Gastrocnemius medialis (tissue), 4 donors: ENCODE data around the gene C19orf38. TPM values are rescaled to one million over a fixed set of nuclear protein-coding genes. Genes with fewer than 3 reads are reported as not detected.
"Not testable (repeated sequence)": the region's sequence is repeated elsewhere in the genome, so short reads cannot be mapped to it uniquely, and the experiment has no call there.

Experiments
- ATAC-seq, 2 donors: fragments of 150-250 bp; one replicate each; pipeline ENCODE4 v1.9.1; 2016
- DNase-seq, 2 donors: peaks; one replicate each; pipeline ENCODE4 v3.0.0-alpha.2; 2019
- H3K27ac ChIP-seq, 4 donors: fragments of 200-600 bp; sonication (generic); 1 replicate in 1 of 4; 2 replicates in 3 of 4; pipeline ENCODE4 v1.5.1; 2016 to 2018; ENCODE audit warnings: mild to moderate bottlenecking in 2 of 4, moderate library complexity in 1 of 4
- H3K27me3 ChIP-seq, 3 donors: fragments of 200-600 bp; sonication (generic) in 2 of 3; 1 replicate in 1 of 3; 2 replicates in 2 of 3; pipeline versions ENCODE4 v1.5.1 to v1.6.0; 2016 to 2019; ENCODE audit warnings: mild to moderate bottlenecking in 1 of 3, moderate library complexity in 1 of 3
- H3K36me3 ChIP-seq, 2 donors: fragments of 200-600 bp; sonication (generic) in 1 of 2; one replicate each; pipeline ENCODE4 v1.5.1; 2017 to 2018
- H3K4me1 ChIP-seq, 2 donors: fragments of 200-600 bp; sonication (generic) in 1 of 2; one replicate each; pipeline ENCODE4 v1.5.1; 2016 to 2017; ENCODE audit warnings: mild to moderate bottlenecking in 2 of 2
- H3K4me3 ChIP-seq, 4 donors: fragments of 200-600 bp; sonication (generic) in 3 of 4; 1 replicate in 1 of 4; 2 replicates in 3 of 4; pipeline ENCODE4 v1.5.1; 2016 to 2019; ENCODE audit warnings: mild to moderate bottlenecking in 2 of 4
- H3K9me3 ChIP-seq, 3 donors: fragments of 200-600 bp; sonication (generic) in 2 of 3; 1 replicate in 1 of 3; 2 replicates in 2 of 3; pipeline ENCODE4 v1.5.1; 2016 to 2019
- CTCF ChIP-seq, 5 experiments: fragments of 450-650 bp in 3 of 5; fragments of 200-600 bp in 2 of 5; sonication (generic) in 2 of 5; IDR thresholded peaks in 4 of 5; conservative IDR thresholded peaks in 1 of 5; 1 replicate in 4 of 5; 2 replicates in 1 of 5; pipeline ENCODE4 v1.5.1; 2016 to 2019; ENCODE audit warnings: antibody characterized with exemption in 5 of 5, mild to moderate bottlenecking in 3 of 5, moderate library complexity in 3 of 5
- POLR2A ChIP-seq, 2 donors: fragments of 450-650 bp; IDR thresholded peaks; one replicate each; pipeline ENCODE4 v1.6.1; 2017; ENCODE audit warnings: antibody characterized with exemption in 2 of 2, mild to moderate bottlenecking in 2 of 2, moderate library complexity in 2 of 2
- in situ Hi-C, 4 donors: fragments of 200-750 bp; cut with MboI; loops; one replicate each; pipeline versions ENCODE4 v1.15.0 to v1.8.0; 2017; ENCODE audit warnings: low sequenced_read_pairs in 4 of 4
- intact Hi-C: fragments of 100-400 bp; cut with DNase I; formaldehyde crosslinking; loops from one replicate; pipeline ENCODE4 v1.15.1; 2023; ENCODE audit warnings: low total_unique reads
- total RNA-seq, 4 donors: library from RNA; depleted of rRNA; stranded (reverse); fragments of >200 nt; gene quantifications; one replicate each; pipeline versions ENCODE4 v1.1.0 to v1.2.3, GENCODE V29; 2016

C19orf38 gene
- total RNA-seq, 4 donors from 2014 or later, result 1.4 to 3.9 (median 1.9) TPM

DNA sequence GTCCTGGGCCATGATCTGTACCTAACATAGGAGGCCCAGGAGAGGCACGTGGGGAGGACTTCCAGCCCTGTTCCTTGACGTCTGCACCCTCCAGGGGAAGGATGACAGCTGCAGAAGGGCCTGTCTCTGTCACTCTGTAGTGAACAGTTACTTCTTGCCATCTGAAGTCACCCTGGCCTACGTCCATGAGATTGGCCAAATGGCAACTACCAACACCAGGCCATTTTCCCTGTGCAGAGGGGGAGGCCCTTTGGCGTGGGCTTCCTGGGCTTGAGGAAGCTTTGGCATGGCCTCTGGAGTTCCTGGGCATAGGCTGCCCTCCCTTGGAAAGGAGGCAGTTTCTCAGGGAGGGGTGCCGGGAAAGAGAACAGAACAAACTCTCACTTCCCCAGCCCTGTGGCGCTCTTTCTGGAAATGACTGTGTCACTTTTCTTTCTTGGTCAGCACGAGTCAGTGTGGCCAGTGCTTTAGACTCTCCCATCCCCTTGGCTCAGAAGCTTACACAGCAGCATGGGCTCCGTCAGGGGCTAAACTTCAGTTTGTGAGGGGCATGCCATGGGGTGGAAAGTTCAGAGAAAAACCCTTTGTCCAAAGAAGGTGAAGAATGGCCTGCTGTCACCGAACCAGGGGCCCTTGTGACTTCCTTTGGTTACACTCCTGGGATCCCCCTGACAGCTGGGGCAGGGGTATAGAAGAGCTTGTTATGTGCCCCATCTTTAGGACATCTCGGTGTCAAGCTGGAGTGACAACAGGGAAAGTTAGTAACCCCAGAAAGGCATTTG lies 28.4 kb downstream of the C19orf38 start:
- ATAC-seq (peak; percentile 81 to 83), DNase-seq (peak; percentile 84 to 96)
- no peaks in the 10 kb centered on the region for H3K9me3 ChIP-seq
- peak overlapping the region in 2 of 4 donors; percentile 12 to 16 for H3K4me3 ChIP-seq
- intact Hi-C loops, result no loop called here
- H3K27me3 ChIP-seq, result no peaks in the 10 kb centered on the region
- in situ Hi-C loops, result loop anchor here in 2 of 4 donors (10.0 kb wide), 2 partner anchors 48 to 58 kb away; partner anchors contain the start of genes TIMM29 (in 1 of the 2) and YIPF2 (in 1 of the 2)
- TF ChIP-seq POLR2A (IDR thresholded peaks at IDR 0.05) (peak in 1 of 2 donors; percentile 36), CTCF (IDR thresholded peaks at IDR 0.05 in 4 of 5, conservative IDR thresholded peaks at IDR 0.05 in 1 of 5) (no peak)
- H3K27ac ChIP-seq, result peak overlapping the region; percentile 84 to 98 (median 92)
- H3K36me3 ChIP-seq, result no peaks in the 10 kb centered on the region
- peaks cover 72 to 75% of the 10 kb centered on the region in 2 donors for H3K4me1 ChIP-seq

- not testable (repeated sequence) for H3K4me3 ChIP-seq, DNase-seq, H3K36me3 ChIP-seq, H3K27me3 ChIP-seq, ATAC-seq, H3K9me3 ChIP-seq
- in situ Hi-C loops (loop anchor here in 2 of 4 donors (10.0 kb wide), 2 partner anchors 47 to 57 kb away; partner anchors contain the start of genes TIMM29 (in 1 of the 2) and YIPF2 (in 1 of the 2)), intact Hi-C loops (loop anchor here (2.0 kb wide), 1 partner anchor 19 kb away; no protein-coding TSS in a partner anchor)
- Histone ChIP-seq H3K27ac (peak overlapping the region; percentile 84 to 98 (median 92)), H3K4me1 (peaks cover 77 to 81% of the 10 kb centered on the region in 2 donors)
Observed at GRCh38 chr19:10877608-10878007, 29.4 kb downstream of the C19orf38 start.

- in situ Hi-C loops (loop anchor here in 2 of 4 donors (10.0 kb wide), 2 partner anchors 47 to 57 kb away; partner anchors contain the start of genes TIMM29 (in 1 of the 2) and YIPF2 (in 1 of the 2)), intact Hi-C loops (loop anchor here (2.0 kb wide), 1 partner anchor 19 kb away; no protein-coding TSS in a partner anchor)
- no peaks in the 10 kb centered on the region for H3K36me3 ChIP-seq
- DNase-seq (no peak), ATAC-seq (no peak)
- H3K9me3 ChIP-seq, result no peaks in the 10 kb centered on the region
- H3K4me3 ChIP-seq, result no peak overlapping the region
- H3K4me1 ChIP-seq, result peaks cover 77 to 80% of the 10 kb centered on the region in 2 donors
- TF ChIP-seq CTCF (IDR thresholded peaks at IDR 0.05 in 4 of 5, conservative IDR thresholded peaks at IDR 0.05 in 1 of 5) (no peak), POLR2A (IDR thresholded peaks at IDR 0.05) (no peak)
- H3K27ac ChIP-seq, result peak overlapping the region; percentile 84 to 98 (median 92)
- H3K27me3 ChIP-seq, result no peaks in the 10 kb centered on the region
Observed at GRCh38 chr19:10878253-10878652, 30.0 kb downstream of the C19orf38 start.

DNA sequence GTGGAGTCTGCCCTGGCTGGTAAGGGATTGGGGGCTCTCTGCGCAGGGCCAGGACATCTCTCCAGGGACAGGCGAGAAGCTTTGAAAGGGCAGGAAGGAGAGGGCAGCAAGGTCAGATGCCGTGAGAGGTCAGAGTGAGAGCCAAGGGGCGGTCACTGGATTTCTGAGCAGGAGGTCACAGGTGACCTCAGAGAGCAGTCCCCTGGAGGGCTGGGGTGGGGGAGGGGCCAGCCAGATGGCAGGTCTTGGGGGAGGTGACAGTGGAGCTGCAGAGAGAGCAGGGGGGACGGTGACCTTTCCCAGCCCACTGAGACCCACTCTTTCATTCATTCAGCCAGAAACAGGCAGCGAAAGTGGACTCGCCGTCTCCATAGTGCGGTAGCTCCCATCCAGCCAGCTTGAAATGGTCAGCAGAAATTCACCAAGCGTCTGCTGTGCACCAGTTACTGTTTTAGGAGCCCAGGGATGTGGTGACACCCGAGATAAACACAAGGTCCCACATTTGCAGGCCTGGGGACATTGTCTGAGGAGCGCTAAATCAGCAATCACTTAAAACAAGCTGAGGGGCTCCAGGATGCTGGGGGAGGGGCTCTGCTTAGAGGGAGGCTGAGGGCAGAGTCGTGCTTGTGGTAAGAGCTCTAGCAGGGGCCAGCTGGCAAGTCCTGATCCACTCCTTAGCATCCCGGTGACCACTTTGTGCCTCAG lies 33.3 kb downstream of the C19orf38 start:
- H3K27me3 ChIP-seq, result no peaks in the 10 kb centered on the region
- TF ChIP-seq POLR2A (IDR thresholded peaks at IDR 0.05) (no peak), CTCF (IDR thresholded peaks at IDR 0.05 in 4 of 5, conservative IDR thresholded peaks at IDR 0.05 in 1 of 5) (no peak)
- ATAC-seq (peak in 1 of 2 donors; percentile 7), DNase-seq (peak in 1 of 2 donors; percentile 36)
- intact Hi-C loops (no loop called here), in situ Hi-C loops (no loop called here)
- no peaks in the 10 kb centered on the region for H3K9me3 ChIP-seq
- peak overlapping the region; percentile 84 to 98 (median 92) for H3K27ac ChIP-seq
- no peak overlapping the region for H3K4me3 ChIP-seq
- H3K4me1 ChIP-seq, result peaks cover 77 to 96% of the 10 kb centered on the region in 2 donors
- no peaks in the 10 kb centered on the region for H3K36me3 ChIP-seq

DNA sequence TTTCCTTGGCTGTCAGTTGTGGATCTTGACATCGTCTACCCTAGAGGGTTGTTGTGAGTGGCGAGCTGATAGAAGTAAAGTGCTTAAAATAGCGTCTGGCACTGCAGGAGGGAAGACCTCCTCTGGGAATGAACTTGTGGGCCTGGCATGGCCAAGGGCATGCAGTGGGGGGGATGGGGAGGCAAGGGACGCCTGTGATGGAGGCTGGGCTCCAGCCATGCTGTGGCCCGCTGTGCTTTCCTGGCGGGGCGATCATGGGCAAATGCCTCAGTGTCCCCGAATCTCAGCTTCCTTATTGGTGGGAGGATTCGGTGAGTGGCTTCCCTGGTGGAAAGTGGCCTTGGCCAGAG lies 33.9 kb downstream of the C19orf38 start:
- H3K27me3 ChIP-seq, result no peaks in the 10 kb centered on the region
- intact Hi-C loops, result no loop called here
- ATAC-seq (peak in 1 of 2 donors; percentile 41), DNase-seq (peak in 1 of 2 donors; percentile 57)
- H3K4me1 ChIP-seq, result peaks cover 75 to 96% of the 10 kb centered on the region in 2 donors
- in situ Hi-C loops, result no loop called here
- TF ChIP-seq POLR2A (IDR thresholded peaks at IDR 0.05) (no peak), CTCF (IDR thresholded peaks at IDR 0.05 in 4 of 5, conservative IDR thresholded peaks at IDR 0.05 in 1 of 5) (no peak)
- H3K9me3 ChIP-seq, result no peaks in the 10 kb centered on the region
- no peaks in the 10 kb centered on the region for H3K36me3 ChIP-seq
- peak overlapping the region; percentile 84 to 98 (median 92) for H3K27ac ChIP-seq
- no peak overlapping the region for H3K4me3 ChIP-seq
